Stimulated activated CD8-positive, alpha-beta memory T cell treated with anti-CD3 and anti-CD28 coated beads, Interleukin-7, amount 100 ng/mL, for 1 hour (primary cell): Measurements from ENCODE around the gene COL13A1.

ENCODE experiments used
- DNase-seq, 2 donors: peaks; one replicate each; pipeline ENCODE4 v3.0.0-alpha.2; 2020; ENCODE audit warnings: low read depth in 2 of 2

Gene COL13A1

DNA sequence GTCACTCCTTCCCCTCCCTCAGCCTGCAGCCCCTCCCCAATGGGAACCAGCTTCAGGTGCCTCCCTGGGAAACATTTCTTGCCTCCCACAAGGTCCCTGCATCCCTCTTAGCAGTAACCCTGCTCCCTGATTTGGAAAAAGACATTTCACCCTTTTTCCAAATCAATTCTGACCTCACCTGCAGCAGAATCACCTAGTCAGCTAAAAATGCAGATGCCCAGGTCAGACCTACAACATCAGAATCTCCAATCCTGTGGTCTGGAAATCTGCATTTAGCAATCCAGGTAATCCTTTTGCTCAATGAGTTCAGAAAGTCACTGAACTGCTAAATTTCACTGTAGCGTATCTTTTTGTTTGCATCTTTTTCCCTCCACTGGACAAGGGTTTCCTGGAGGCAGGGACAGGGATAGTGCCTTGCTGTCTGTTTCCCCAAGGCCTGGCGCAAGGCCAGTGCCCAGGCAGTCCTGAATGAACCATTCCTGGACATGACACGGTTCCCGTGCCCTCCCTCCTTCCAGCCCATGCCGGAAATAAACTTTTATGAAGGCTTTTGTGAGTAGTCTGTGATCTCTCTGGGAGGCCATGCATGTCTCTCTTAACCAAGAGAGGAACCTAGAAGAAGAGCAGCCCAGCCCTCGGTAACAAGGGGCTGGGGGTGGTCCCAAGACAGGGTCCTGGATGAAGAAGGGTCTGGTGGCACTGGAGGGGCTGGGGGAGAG lies 44.0 kb downstream of the COL13A1 start:
- no peak for DNase-seq

DNA sequence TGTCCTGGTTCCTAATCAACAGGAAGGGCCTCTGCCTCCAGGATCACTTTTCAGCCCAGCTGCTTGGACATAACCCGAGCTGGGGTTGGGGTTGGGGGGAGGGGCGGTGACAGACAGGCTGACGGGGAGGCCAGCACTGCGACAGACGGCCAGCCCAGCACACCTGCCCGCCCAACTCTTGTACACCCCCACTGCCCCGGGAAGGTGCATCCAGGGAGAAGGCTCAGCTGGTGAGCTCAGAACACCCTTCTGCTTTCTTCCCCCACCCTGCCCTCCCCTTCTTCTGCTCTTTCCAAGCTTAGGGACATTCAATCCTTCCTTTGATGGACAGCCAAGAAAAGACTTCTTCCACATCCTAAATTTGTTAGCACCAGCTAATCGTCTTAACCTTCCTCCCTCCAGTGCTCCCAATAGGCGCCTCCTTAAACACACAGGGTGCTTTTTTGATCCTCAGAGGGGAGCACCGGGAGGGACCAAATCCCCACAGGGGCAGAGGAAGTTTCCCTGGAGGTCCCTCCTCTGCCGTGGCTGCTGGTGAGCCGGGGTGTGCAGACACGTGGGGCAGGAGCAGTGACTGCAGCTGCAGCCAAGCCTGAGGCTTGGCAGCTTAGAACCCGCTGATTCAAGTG lies 44.7 kb downstream of the COL13A1 start:
- DNase-seq = no peak

DNA sequence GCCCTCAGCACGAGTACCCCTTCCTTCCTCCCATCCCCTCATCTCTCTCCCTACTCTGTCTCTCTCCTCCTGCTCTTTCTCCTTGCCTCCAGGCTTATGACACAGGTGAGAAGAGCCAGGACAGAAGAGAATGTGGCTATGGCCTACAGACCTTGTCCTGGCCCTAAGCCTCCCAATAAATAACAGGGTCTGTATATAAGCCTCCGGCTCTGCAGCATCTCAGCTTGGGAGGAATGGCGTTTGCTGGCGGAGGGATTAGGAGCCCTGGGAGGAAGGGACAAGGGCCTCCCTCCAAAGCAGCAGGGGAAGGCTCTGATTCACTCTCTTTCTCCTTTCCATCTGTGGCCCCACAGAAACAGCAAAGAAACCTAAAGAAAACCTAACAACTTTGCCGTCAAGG lies 45.8 kb downstream of the COL13A1 start:
- DNase-seq = no peak

DNA sequence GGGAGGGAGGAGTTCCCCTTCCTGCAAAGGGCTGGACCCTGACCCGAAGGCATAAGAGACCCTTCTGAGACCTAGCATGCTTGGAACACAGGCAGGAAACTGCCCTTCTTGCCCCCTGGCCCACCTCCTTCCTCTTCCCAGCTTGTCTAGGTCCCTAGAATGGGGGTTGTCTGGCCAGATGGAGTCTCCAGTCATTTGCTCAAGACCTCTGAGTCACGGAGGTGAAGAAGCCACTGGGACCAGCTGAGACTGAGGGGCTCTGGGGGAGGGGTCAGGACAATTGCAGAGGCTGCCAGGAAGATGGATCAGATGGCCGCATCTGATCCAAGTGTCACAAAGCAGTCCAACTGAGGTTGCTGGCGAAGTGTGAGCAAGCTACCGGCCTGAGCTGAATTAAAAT lies 46.2 kb downstream of the COL13A1 start:
- no peak for DNase-seq

DNA sequence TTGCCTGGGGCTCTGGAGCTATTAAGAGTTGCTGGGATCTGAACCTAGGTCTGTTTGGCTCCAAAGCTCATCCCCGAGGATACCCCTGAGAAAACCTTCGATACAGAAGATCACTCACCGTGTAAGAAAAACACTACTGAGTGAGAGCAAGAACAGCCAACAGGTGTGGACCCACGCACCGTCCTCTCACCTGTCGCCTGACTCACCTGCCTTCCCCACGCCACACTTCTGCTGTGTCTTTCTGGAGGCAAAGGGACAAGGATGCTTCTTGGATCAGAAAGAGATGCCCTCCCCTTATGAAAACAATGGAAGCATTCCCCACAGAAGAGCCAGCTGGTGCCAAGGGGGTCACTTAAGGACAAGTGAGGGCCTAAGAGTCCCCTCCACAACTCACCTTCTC lies 46.7 kb downstream of the COL13A1 start:
- DNase-seq = no peak

DNA sequence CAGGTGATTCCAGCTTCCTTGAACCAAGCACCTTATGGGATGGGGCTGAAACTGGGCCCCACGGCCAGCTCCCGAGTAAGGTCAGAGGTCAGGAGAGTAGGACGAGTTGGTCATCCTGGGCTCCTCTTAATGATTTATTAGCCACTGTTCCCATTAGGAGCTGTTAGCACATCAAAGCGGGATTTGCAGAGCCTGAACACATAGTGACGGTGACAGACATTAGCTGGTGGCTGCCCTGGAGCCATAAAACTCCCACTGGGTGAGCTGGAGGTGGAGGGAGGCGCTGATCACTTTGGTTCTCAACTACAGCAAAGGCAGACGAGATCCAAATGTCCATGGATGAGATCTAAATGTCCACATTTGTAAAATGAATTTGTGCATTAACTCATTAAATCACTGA lies 48.1 kb downstream of the COL13A1 start:
- no peak for DNase-seq

DNA sequence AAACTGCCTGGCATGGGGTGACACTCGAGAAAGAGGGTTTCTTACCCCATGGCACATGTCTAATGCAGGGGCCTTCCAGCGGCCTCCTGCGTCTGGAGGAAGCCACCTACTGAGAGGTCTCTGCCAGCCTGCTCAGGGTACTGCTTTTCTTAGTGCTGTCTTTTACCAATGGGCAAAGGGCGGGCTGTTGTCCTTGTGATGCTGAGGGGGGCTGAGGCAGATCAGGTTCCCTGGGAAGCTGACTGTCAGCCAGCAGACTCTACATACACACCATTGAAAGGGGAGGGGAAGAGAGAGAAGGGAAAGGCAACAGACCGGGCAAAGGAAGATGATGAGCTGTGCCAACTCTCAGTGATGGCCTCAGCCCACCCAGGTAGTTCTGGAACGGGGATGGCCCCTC lies 48.7 kb downstream of the COL13A1 start:
- DNase-seq = no peak

DNA sequence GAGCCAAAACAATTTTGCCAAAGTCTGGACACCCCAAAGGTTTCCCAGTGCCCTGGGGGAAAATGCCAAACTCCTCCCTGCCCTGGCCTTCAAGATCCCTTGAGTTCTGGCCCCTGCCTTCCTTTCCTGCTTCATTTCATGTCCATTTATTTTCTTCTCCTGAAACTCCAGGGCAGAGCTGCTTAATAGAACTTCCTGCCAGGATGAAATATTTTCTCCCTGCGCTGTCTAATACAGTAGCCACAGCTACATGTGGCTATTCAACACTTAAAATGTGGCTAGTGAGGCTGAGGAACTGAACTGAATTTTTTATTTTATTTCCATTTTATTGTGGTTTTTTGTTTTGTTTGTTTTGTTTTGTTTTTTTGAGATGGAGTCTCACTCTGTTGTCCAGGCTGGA lies 49.6 kb downstream of the COL13A1 start:
- DNase-seq = no peak

DNA sequence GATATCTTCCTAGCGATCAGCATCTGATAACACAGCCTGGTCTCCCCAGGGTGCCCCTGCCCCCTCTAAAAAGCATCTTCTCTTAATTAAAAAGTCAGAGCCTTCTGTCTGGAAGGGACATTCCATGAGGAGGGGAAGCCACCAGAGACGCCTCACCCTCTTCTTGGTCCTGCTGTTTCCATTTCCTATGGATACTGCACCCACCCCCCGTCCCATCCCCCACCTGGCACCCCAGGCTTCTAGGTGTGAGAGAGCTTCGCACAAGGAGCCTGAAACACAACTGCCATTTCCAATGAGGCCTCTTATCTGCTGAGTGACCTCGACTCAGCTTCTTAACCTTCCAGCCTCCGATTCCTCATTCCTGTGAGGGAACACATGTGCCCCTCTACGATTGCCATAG lies 51.4 kb downstream of the COL13A1 start:
- DNase-seq = no peak

DNA sequence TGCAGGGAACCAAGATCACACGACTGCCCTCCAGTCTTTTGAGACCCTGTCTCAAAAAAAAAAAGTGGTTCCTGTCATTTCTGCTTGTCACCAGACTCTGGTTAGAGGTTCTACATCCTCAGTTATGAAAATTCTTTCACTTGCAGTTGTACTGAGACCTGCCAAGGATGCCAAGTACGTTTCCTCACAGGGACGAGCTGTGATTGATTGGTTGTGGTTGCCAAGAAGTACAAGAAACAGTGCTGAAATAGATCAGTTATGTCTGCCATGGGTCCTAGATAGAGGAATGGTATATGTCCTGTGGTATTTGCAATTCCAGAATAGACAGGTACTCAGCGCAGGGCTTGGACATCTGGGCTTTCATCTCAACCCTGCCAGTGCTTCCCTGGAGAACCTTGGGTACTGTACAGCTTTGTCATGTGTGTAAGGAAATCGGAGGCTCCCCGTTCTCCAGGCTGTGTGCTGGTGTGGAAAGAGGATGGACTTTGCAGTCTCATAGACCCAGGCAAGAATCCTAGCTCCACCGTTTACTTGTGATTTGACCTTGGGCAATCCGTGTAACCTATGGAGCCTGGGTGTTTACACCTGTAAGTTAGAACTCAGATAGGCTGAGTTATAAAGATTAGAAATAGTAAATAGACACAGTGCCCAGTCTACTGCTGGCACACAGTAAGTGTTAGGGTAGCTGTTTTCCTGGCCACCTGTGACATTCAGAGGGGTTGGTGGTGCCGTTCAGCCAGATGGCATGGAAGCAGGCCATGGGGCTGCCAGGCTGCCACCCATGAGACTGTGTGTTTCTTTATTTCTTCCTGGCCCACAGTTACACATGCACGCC lies 53.0 kb downstream of the COL13A1 start:
- DNase-seq = no peak

DNA sequence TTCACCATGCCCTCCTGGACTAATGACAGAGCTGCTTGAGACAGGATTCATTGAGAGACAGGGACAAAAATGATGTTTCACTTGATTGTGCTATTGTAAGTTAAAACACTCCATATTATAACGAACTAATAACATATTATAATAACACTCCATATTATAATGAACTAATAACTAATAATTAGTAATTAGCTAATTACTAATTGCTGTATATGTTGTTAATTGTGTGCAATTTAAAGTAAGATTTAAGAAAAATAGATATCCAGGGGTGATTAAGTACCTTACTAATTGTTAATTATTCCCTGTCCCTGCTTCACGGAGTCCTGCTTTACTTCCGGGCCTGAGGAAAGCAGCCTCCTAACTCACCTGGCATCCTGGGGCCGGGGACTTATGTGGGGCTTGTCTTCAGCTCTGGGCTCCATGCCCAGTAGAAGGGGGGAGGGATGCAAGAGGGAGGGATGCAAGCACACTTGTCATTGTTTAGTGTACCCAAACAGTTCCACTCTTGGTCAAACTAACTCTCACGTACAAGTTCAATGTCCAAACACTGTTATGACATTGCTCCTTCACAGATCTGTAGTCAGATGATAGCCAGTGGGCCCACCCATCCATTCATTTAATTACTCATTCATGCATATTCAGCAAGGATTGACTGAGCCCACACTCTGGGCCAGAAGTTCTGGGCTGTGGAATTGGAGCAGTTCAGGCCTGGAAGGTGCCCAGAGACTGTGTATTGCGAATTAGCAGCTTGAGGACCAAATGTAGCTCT lies 53.8 kb downstream of the COL13A1 start:
- no peak for DNase-seq

DNA sequence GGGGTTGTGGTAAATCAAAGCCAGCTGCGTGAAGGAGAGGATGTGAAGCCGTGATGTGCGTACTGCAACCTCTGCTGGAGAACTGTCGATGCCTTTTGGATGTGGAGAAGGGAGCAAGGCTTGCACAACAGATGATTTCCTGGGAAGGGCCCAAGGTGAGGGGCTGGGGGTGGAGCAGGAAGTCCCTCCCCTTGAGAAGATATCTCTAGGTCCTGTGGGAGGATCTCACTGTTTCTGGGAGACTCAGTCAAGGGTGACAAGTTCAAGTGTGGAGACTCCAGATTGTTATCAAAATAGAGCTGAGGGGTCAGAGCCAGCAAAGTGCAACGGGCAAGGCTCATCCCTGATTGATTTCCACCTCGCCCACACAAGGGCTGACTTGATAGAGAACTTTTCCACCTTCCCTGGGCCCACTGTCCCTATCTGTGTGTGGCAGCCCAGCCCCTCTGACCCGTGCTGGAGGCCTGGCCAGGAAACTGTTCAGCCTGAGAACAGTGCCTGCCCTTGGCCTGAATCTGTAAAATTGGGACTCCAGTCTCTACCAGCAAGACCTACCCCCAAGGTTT lies 55.0 kb downstream of the COL13A1 start:
- DNase-seq = no peak

DNA sequence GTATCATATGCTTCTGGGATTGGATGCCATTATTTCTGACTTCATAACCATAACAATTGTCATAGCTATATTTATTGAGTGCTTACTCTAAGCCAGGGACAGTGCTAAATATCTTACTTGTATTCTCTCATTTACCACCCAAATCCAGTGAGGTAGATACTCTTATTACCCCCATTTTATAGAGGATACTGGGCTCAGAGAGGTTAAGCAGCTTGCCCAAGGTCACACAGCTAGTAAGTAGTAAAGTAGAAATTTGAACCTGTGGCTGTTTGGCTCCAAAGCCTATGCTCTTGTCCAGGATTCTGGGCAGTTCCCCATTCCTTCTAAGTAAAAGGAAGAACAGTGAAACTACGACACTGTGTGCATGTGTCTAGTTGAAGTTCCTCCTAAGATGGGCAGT lies 56.5 kb downstream of the COL13A1 start:
- no peak for DNase-seq

DNA sequence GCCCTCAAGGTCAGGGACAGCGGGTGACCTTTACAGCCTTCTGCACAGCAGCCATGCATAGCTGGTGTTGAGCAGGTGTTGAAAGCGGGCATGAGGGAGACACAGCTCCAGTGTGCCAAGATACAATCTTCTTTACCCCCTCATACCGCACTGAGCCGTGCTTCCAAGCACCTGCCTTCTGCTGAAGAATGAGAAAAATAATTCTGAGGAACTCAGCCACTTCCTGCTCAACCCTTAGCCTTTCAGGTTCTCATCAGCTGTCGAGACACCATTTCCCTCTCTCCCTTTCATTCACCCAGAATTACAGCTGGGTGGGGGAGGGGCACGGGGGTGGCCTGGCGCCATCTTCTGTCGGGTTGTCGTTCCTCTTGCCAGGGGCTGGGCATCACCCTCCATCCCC lies 58.6 kb downstream of the COL13A1 start:
- DNase-seq = no peak

DNA sequence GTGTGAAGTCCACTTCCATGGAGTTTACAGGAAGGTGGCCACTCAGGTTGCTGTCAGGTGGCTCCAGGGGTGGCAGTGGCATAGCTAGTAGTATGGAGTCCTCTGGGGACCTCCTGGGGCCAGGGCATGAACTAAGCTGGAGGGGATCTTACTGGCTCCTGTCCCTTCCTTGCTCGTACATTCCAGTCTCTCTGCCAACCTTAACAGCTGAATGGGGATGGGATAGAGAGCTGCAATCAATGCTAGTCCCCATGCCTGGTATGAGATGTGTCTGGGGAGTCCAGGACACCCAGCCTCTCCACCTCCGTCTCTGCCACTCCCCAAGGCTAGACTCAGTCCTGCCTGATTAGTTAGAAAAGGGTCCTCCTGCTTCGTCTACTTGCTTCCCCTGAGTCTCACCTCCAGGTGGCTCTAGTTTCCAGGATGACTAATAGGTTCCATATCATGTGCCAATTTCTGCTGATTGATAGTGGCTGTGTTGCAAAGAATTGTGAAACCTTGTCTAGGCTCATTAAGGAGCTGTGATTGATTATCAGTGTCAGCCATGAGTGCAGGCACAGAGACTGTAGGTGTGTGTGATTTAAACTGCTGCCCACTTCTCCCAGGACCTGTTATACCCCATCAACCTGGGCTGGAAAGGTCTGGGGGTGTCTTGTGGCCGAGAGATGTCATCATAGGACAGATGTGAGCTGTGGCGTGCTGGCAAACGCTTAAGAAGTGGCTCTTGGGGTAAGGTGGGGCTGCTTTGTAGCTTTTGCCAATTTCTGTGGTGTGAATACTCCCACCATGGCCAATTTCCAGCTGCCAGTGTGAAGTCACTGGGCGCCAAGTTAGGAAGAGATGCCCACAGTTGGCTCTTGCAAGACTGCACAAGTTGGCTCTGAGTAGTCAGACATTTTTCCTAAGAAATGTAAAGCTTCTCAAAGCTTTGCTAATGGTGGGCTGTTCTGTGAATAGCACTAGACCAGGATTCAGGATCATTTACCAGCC lies 59.8 kb downstream of the COL13A1 start:
- no peak for DNase-seq

DNA sequence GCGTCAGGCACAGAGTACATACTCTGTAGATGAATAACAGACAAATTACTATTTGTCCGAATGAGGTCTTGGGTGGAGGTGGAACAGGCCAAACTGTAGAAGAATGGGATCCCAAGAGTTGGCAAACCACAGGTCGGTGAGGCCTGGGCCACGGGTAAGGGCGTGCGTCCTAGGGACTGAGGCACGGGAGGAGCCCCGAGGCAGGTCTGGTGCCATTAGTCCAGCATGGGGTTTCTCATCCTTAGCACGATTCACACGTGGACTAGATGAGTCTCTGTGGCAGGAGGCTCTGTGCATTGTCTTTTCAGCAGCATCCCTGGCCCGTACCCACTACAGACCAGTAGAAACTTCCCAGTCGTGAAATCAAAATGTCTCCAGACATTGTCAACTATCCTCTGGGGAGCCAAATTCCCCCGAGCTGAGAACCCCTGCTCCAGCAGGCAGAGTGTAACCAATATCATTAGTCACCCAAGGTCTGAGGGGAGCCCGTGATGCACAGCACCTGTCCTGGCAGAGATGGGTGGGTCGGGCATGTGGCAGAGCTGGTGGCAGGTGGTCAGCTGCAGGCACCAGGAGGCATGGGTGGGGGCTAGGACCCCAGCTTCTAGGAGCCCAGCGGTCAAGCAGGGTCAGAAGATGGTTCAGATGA lies 61.3 kb downstream of the COL13A1 start:
- no peak for DNase-seq

DNA sequence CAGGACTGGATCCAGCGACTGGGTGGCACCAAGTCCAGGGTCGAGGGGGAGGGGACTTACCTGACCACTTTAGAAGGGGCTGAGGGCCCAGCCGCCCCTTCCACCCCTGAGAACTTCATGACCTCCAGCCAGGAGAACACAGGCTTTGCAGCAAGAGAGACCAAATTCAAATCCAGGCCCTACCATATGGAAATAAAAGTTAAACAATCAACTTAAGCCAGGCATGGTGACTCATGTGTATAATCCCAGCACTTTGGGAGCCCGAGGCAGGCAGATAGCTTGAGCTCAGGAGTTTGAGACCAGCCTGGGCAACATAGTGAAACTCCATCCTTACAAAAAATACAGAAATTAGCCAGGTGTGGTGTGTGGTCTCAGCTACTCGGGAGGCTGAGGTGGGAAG lies 61.9 kb downstream of the COL13A1 start:
- no peak for DNase-seq

DNA sequence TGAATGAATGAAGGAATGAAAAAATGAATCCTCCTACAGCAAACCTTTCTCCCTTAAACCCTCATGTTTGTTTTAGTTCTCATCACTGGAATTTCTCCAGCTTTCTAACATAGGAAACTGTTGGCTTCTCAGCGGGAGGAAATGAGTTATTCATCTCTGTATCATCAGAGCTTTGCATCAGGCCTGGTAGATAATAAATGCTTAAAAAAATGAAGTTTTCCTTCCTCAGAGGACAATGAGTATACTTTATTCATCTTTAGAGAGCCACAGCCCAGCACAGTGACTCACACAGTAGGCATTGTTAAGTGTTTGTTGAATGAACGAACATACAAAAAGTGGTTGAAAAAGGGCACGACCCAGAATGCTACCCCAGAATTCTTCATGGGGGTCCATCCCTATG lies 62.6 kb downstream of the COL13A1 start:
- DNase-seq = no peak

DNA sequence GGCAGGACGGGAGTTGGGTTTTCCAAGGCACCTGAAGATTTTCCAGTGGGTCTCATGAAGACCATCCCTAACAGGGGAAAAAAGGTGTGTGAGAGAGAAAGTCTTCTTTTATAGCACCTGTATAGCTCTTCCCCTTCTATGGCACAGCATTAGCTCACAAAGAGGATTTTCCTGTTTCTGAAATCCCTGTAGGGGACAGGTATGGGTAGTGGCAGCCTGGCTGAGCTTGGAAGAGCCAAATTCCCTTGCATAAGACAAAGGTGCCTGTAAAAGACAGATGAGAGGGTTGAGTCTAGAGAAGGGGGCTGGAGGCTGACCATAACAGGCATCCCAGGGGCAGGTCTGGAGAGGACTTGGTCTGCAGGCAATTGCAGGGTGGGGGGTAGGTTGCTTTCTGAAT lies 63.7 kb downstream of the COL13A1 start:
- DNase-seq = no peak

DNA sequence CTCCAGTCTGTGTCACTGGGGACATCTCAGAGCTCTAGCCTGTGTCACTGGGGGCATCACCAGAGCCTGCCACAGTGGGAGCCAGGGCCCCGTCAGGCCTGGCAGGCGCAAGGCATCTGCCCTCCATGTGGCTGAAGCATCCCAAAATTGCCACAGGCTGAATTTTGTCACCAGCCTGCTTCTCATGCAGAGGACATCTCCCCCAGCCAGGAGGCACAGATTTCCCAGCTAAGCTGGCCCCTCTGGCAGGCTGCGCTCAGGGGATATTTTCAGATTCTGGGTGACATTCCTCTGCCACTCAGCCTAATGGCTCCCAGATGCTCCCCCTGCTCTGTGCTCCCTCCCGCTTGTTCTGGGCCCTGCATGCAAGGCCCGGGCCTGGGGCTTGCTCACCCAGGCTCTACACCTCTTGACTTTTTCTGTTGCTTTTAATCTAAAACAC lies 64.6 kb downstream of the COL13A1 start:
- no peak for DNase-seq
